Type B pancreatic cell (in vitro differentiated cells): ENCODE data around the gene KMO. TPM values are rescaled to one million over a fixed set of nuclear protein-coding genes. Genes with fewer than 3 reads are reported as not detected.

ENCODE experiments used
- DNase-seq: peaks from one replicate; pipeline ENCODE4 v3.0.0; 2021; ENCODE audit warnings: mixed read lengths; ENCODE audit not compliant: unreplicated experiment; ENCODE audit errors: extremely low spot score
- H3K27ac Mint-ChIP-seq: 2 replicates; pipeline ENCODE4 v1.8.0; 2021; ENCODE audit warnings: mild to moderate bottlenecking, mixed read lengths
- H3K27me3 Mint-ChIP-seq: 2 replicates; pipeline ENCODE4 v1.8.0; 2021; ENCODE audit warnings: mixed read lengths
- H3K36me3 Mint-ChIP-seq: 2 replicates; pipeline ENCODE4 v1.8.0; 2021; ENCODE audit warnings: mixed read lengths
- H3K4me1 Mint-ChIP-seq: one replicate; pipeline ENCODE4 v1.8.0; 2021; ENCODE audit warnings: mixed read lengths; ENCODE audit not compliant: unreplicated experiment
- H3K4me3 Mint-ChIP-seq: 2 replicates; pipeline ENCODE4 v1.8.0; 2021; ENCODE audit warnings: mild to moderate bottlenecking, mixed read lengths
- H3K9me3 Mint-ChIP-seq: 2 replicates; pipeline ENCODE4 v1.8.0; 2021; ENCODE audit warnings: mixed read lengths
- CTCF ChIP-seq: fragments of 200-600 bp; sonication (generic); conservative IDR thresholded peaks from 2 replicates; pipeline ENCODE4 v1.5.0; 2021; ENCODE audit warnings: antibody characterized with exemption, mild to moderate bottlenecking
- total RNA-seq: library from RNA; stranded (reverse); gene quantifications from 2 replicates; pipeline ENCODE4 v1.2.1, GENCODE V29; 2021; ENCODE audit warnings: low replicate concordance

Gene KMO
- total RNA-seq, 1 donor from 2014 or later = 1.1 TPM

GRCh38 chr1:241542199-241542907, 10.2 kb downstream of the KMO start:
- Mint-ChIP-seq H3K4me3 (no peak overlapping the region), H3K4me1 (no peaks in the 10 kb centered on the region), H3K36me3 (no peaks in the 10 kb centered on the region), H3K27me3 (no peaks in the 10 kb centered on the region), H3K27ac (peak overlapping the region; percentile 50), H3K9me3 (no peaks in the 10 kb centered on the region)
- DNase-seq = no peak
- no peak for TF ChIP-seq CTCF

- no peaks in the 10 kb centered on the region for H3K27me3 Mint-ChIP-seq
- no peaks in the 10 kb centered on the region for H3K36me3 Mint-ChIP-seq
- H3K27ac Mint-ChIP-seq = no peak overlapping the region
- DNase-seq = no peak
- no peak for TF ChIP-seq CTCF
- H3K4me3 Mint-ChIP-seq = no peak overlapping the region
- no peaks in the 10 kb centered on the region for H3K4me1 Mint-ChIP-seq
- no peaks in the 10 kb centered on the region for H3K9me3 Mint-ChIP-seq
Measured at GRCh38 chr1:241548008-241548407, 15.8 kb downstream of the KMO start.

GRCh38 chr1:241550318-241550717, 18.1 kb downstream of the KMO start:
- H3K9me3 Mint-ChIP-seq = no peaks in the 10 kb centered on the region
- H3K36me3 Mint-ChIP-seq = no peaks in the 10 kb centered on the region
- no peak for TF ChIP-seq CTCF
- H3K27me3 Mint-ChIP-seq = no peaks in the 10 kb centered on the region
- no peak overlapping the region for H3K27ac Mint-ChIP-seq
- H3K4me1 Mint-ChIP-seq = no peaks in the 10 kb centered on the region
- DNase-seq = no peak
- no peak overlapping the region for H3K4me3 Mint-ChIP-seq

GRCh38 chr1:241551759-241552638, 19.8 kb downstream of the KMO start:
- no peaks in the 10 kb centered on the region for H3K4me1 Mint-ChIP-seq
- TF ChIP-seq CTCF = no peak
- no peaks in the 10 kb centered on the region for H3K9me3 Mint-ChIP-seq
- H3K27ac Mint-ChIP-seq = no peak overlapping the region
- DNase-seq = no peak
- H3K4me3 Mint-ChIP-seq = no peak overlapping the region
- H3K27me3 Mint-ChIP-seq = no peaks in the 10 kb centered on the region
- no peaks in the 10 kb centered on the region for H3K36me3 Mint-ChIP-seq

GRCh38 chr1:241553886-241554592, 21.9 kb downstream of the KMO start:
- Mint-ChIP-seq H3K27me3 (no peaks in the 10 kb centered on the region), H3K4me3 (no peak overlapping the region), H3K4me1 (no peaks in the 10 kb centered on the region), H3K9me3 (no peaks in the 10 kb centered on the region), H3K27ac (no peak overlapping the region), H3K36me3 (no peaks in the 10 kb centered on the region)
- no peak for DNase-seq
- TF ChIP-seq CTCF = no peak
